Measurements from ENCODE around the gene FBRSL1. TPM values are rescaled to one million over a fixed set of nuclear protein-coding genes. Genes with fewer than 3 reads are reported as not detected.

The FBRSL1 gene
- polyA plus RNA-seq, 3 donors = 0.39 to 28.7 (median 0.74) TPM

- Histone ChIP-seq H3K4me2 (replicated peaks; ENCODE audit: extremely low read depth, low read length, poor library complexity, severe bottlenecking) (no peak overlapping the region), H2AFZ (ENCODE audit: insufficient read depth, low read depth, low read length, poor library complexity, severe bottlenecking) (no peak overlapping the region), H3K9me3 (replicated peaks in 1 of 2; ENCODE audit: control insufficient read depth in 1 of 2, insufficient read depth in 1 of 2, low read length in 2 of 2) (peaks cover 0 to 5% of the 10 kb centered on the region in 2 donors), H3K9ac (ENCODE audit: insufficient read depth, low read length, poor library complexity, severe bottlenecking) (no peak overlapping the region), H4K20me1 (ENCODE audit: insufficient read depth, low read length) (peaks cover 51% of the 10 kb centered on the region), H3K79me2 (ENCODE audit: insufficient read depth, low read length) (no peaks in the 10 kb centered on the region), H3K4me1 (ENCODE audit: control insufficient read depth in 1 of 2, insufficient read depth in 2 of 2, low read length in 2 of 2) (peaks cover 14 to 15% of the 10 kb centered on the region in 2 donors), H3K27ac (ENCODE audit: low read depth in 1 of 2, low read length in 2 of 2) (no peak overlapping the region), H3K4me3 (replicated peaks in 1 of 3; ENCODE audit: low read depth in 2 of 3, low read length in 3 of 3) (no peak overlapping the region), H3K27me3 (ENCODE audit: control insufficient read depth in 2 of 2, insufficient read depth in 2 of 2, low read length in 2 of 2) (peaks cover 4 to 23% of the 10 kb centered on the region in 2 donors), H3K36me3 (replicated peaks in 1 of 2; ENCODE audit: control insufficient read depth in 1 of 2, insufficient read depth in 2 of 2, low read length in 2 of 2) (peaks cover 11 to 15% of the 10 kb centered on the region in 2 donors)
- peaks cover 0 to 15% (median 4%) of the 10 kb centered on the region in 7 donors for H3K9me3 Mint-ChIP-seq
- peaks cover 17 to 30% (median 26%) of the 10 kb centered on the region in 3 donors for H3K27me3 Mint-ChIP-seq (ENCODE audit: low read depth in 3 of 3)
- peaks cover 24 to 36% of the 10 kb centered on the region in 2 donors for H3K36me3 Mint-ChIP-seq
- intact Hi-C loops (cut with micrococcal nuclease) = no loop called here
- H3K27ac Mint-ChIP-seq = no peak overlapping the region
- 95% methylated on average over 52 of the region's 53 CpGs for WGBS (ENCODE audit: insufficient coverage)
- H3K4me1 Mint-ChIP-seq = peaks cover 20% of the 10 kb centered on the region
- TF ChIP-seq CTCF (IDR thresholded peaks at IDR 0.05) = no peak
- no peak overlapping the region for H3K4me3 Mint-ChIP-seq
- DNase-seq = no peak
Observed at GRCh38 chr12:132554845-132555630, 65.1 kb downstream of the FBRSL1 start.

- WGBS (ENCODE audit: insufficient coverage) = 93% methylated on average over 10 of the region's 13 CpGs
- TF ChIP-seq CTCF (IDR thresholded peaks at IDR 0.05) = no peak
- intact Hi-C loops (cut with micrococcal nuclease) = no loop called here
- Histone ChIP-seq H3K4me2 (replicated peaks; ENCODE audit: extremely low read depth, low read length, poor library complexity, severe bottlenecking) (no peak overlapping the region), H3K4me3 (replicated peaks in 1 of 3; ENCODE audit: low read depth in 2 of 3, low read length in 3 of 3) (no peak overlapping the region), H3K36me3 (replicated peaks in 1 of 2; ENCODE audit: control insufficient read depth in 1 of 2, insufficient read depth in 2 of 2, low read length in 2 of 2) (peaks cover 9 to 15% of the 10 kb centered on the region in 2 donors), H3K4me1 (ENCODE audit: control insufficient read depth in 1 of 2, insufficient read depth in 2 of 2, low read length in 2 of 2) (peaks cover 17 to 21% of the 10 kb centered on the region in 2 donors), H3K27me3 (ENCODE audit: control insufficient read depth in 2 of 2, insufficient read depth in 2 of 2, low read length in 2 of 2) (peaks cover 7 to 25% of the 10 kb centered on the region in 2 donors), H3K9me3 (replicated peaks in 1 of 2; ENCODE audit: control insufficient read depth in 1 of 2, insufficient read depth in 1 of 2, low read length in 2 of 2) (peaks cover 0 to 5% of the 10 kb centered on the region in 2 donors), H3K79me2 (ENCODE audit: insufficient read depth, low read length) (no peaks in the 10 kb centered on the region), H3K9ac (ENCODE audit: insufficient read depth, low read length, poor library complexity, severe bottlenecking) (no peak overlapping the region), H2AFZ (ENCODE audit: insufficient read depth, low read depth, low read length, poor library complexity, severe bottlenecking) (no peak overlapping the region), H3K27ac (ENCODE audit: low read depth in 1 of 2, low read length in 2 of 2) (no peak overlapping the region), H4K20me1 (ENCODE audit: insufficient read depth, low read length) (peaks cover 56% of the 10 kb centered on the region)
- Mint-ChIP-seq H3K9me3 (peaks cover 0 to 15% (median 4%) of the 10 kb centered on the region in 7 donors), H3K36me3 (peaks cover 24 to 30% of the 10 kb centered on the region in 2 donors), H3K27me3 (ENCODE audit: low read depth in 3 of 3) (peaks cover 20 to 32% (median 31%) of the 10 kb centered on the region in 3 donors), H3K4me3 (no peak overlapping the region), H3K4me1 (peaks cover 21% of the 10 kb centered on the region), H3K27ac (no peak overlapping the region)
- no peak for DNase-seq
Observed at GRCh38 chr12:132555686-132556085, 65.7 kb downstream of the FBRSL1 start.
